ES-I3 (cell line): ENCODE data around the gene LRRC8C.
"Not testable (repeated sequence)": the region's sequence is repeated elsewhere in the genome, so short reads cannot be mapped to it uniquely, and the experiment has no call there.

Source experiments
- H3K36me3 ChIP-seq: 2 replicates; pipeline ENCODE4 v1.6.1; 2013; ENCODE audit warnings: mild to moderate bottlenecking, low read length, control low read depth, moderate library complexity; ENCODE audit not compliant: insufficient read depth
- H3K4me1 ChIP-seq: 2 replicates; pipeline ENCODE4 v1.6.1; 2013; ENCODE audit warnings: mild to moderate bottlenecking, control low read depth, low read length; ENCODE audit not compliant: insufficient read depth
- H3K9ac ChIP-seq: 2 replicates; pipeline ENCODE4 v1.6.1; 2013; ENCODE audit warnings: low read depth, mild to moderate bottlenecking, low read length, moderate library complexity
- H3K9me3 ChIP-seq: 2 replicates; pipeline ENCODE4 v1.6.1; 2013; ENCODE audit warnings: mild to moderate bottlenecking, low read length, moderate library complexity; ENCODE audit not compliant: control insufficient read depth, insufficient read depth

LRRC8C gene

GRCh38 chr1:89615676-89616598 lies 17.0 kb upstream of the LRRC8C start:
- H3K9ac ChIP-seq: no peak overlapping the region
- H3K36me3 ChIP-seq: no peaks in the 10 kb centered on the region
- H3K4me1 ChIP-seq: no peaks in the 10 kb centered on the region
- H3K9me3 ChIP-seq: no peaks in the 10 kb centered on the region

- Histone ChIP-seq H3K9me3 (no peaks in the 10 kb centered on the region), H3K9ac (no peak overlapping the region), H3K4me1 (no peaks in the 10 kb centered on the region), H3K36me3 (no peaks in the 10 kb centered on the region)
Observed at GRCh38 chr1:89616844-89617627, 15.9 kb upstream of the LRRC8C start.

GRCh38 chr1:89620664-89621063 lies 12.3 kb upstream of the LRRC8C start:
- H3K9me3 ChIP-seq: no peaks in the 10 kb centered on the region
- H3K36me3 ChIP-seq: no peaks in the 10 kb centered on the region
- H3K4me1 ChIP-seq: no peaks in the 10 kb centered on the region
- H3K9ac ChIP-seq: no peak overlapping the region

- H3K36me3 ChIP-seq: no peaks in the 10 kb centered on the region
- H3K9me3 ChIP-seq: no peaks in the 10 kb centered on the region
- no peak overlapping the region for H3K9ac ChIP-seq
- H3K4me1 ChIP-seq: no peaks in the 10 kb centered on the region
Observed at GRCh38 chr1:89622895-89623294, 10.0 kb upstream of the LRRC8C start.

- H3K9ac ChIP-seq: no peak overlapping the region
- H3K36me3 ChIP-seq: no peaks in the 10 kb centered on the region
- H3K9me3 ChIP-seq: no peaks in the 10 kb centered on the region
- no peaks in the 10 kb centered on the region for H3K4me1 ChIP-seq
Observed at GRCh38 chr1:89624314-89624713, 8.6 kb upstream of the LRRC8C start.

- Histone ChIP-seq H3K4me1 (no peaks in the 10 kb centered on the region), H3K9me3 (no peaks in the 10 kb centered on the region), H3K36me3 (no peaks in the 10 kb centered on the region), H3K9ac (no peak overlapping the region)
Observed at GRCh38 chr1:89624715-89625323, 8.1 kb upstream of the LRRC8C start.

GRCh38 chr1:89627596-89627962 lies 5.3 kb upstream of the LRRC8C start:
- Histone ChIP-seq H3K9ac (no peak overlapping the region), H3K36me3 (no peaks in the 10 kb centered on the region), H3K4me1 (peaks cover 5% of the 10 kb centered on the region), H3K9me3 (no peaks in the 10 kb centered on the region)

GRCh38 chr1:89629146-89629545 lies 3.8 kb upstream of the LRRC8C start:
- H3K9me3 ChIP-seq: no peaks in the 10 kb centered on the region
- no peaks in the 10 kb centered on the region for H3K36me3 ChIP-seq
- H3K9ac ChIP-seq: no peak overlapping the region
- peaks cover 5% of the 10 kb centered on the region for H3K4me1 ChIP-seq

- not testable (repeated sequence) for H3K9ac ChIP-seq, H3K9me3 ChIP-seq, H3K36me3 ChIP-seq, H3K4me1 ChIP-seq
Observed at GRCh38 chr1:89629600-89629999, 3.3 kb upstream of the LRRC8C start.

- Histone ChIP-seq H3K9me3 (no peaks in the 10 kb centered on the region), H3K9ac (no peak overlapping the region), H3K36me3 (no peaks in the 10 kb centered on the region), H3K4me1 (peaks cover 9% of the 10 kb centered on the region)
Observed at GRCh38 chr1:89630048-89630447, 2.9 kb upstream of the LRRC8C start.

- Histone ChIP-seq H3K9ac (peak overlapping the region; percentile 84; the same call in 1 of the 2 replicates), H3K36me3 (no peaks in the 10 kb centered on the region), H3K4me1 (peaks cover 9% of the 10 kb centered on the region), H3K9me3 (no peaks in the 10 kb centered on the region)
Observed at GRCh38 chr1:89631816-89632656, 884 bp upstream of the LRRC8C start.

GRCh38 chr1:89633248-89633799 lies 404 bp downstream of the LRRC8C start:
- Histone ChIP-seq H3K9ac (peak overlapping the region; percentile 84), H3K4me1 (peaks cover 9% of the 10 kb centered on the region), H3K36me3 (no peaks in the 10 kb centered on the region), H3K9me3 (no peaks in the 10 kb centered on the region)

GRCh38 chr1:89633800-89634625 lies 1.1 kb downstream of the LRRC8C start:
- H3K36me3 ChIP-seq: no peaks in the 10 kb centered on the region
- H3K9ac ChIP-seq: peak overlapping the region; percentile 84
- peaks cover 9% of the 10 kb centered on the region for H3K4me1 ChIP-seq
- H3K9me3 ChIP-seq: no peaks in the 10 kb centered on the region
